HG03439 (cell line): ENCODE measurements around the gene ZBTB12.
"Not testable (repeated sequence)": the region's sequence is repeated elsewhere in the genome, so short reads cannot be mapped to it uniquely, and the experiment has no call there.

Experiments used
- ATAC-seq: cut with Tn5 transposase; IDR thresholded peaks from one replicate; pipeline ENCODE4 v1.9.1; 2021; ENCODE audit warnings: mild to moderate bottlenecking, moderate library complexity; ENCODE audit not compliant: unreplicated experiment

The ZBTB12 gene

GRCh38 chr6:31877125-31877650 is 24.7 kb downstream of the ZBTB12 start:
- no peak for ATAC-seq

GRCh38 chr6:31876357-31876756 is 25.5 kb downstream of the ZBTB12 start:
- no peak for ATAC-seq

GRCh38 chr6:31875877-31876276 is 26.0 kb downstream of the ZBTB12 start:
- ATAC-seq: no peak

GRCh38 chr6:31874836-31875572 is 26.9 kb downstream of the ZBTB12 start:
- ATAC-seq: no peak

- ATAC-seq: no peak
Measured at GRCh38 chr6:31874084-31874670, 27.7 kb downstream of the ZBTB12 start.

GRCh38 chr6:31871046-31871659 is 30.7 kb downstream of the ZBTB12 start:
- ATAC-seq: no peak

- no peak for ATAC-seq
Measured at GRCh38 chr6:31870385-31870921, 31.4 kb downstream of the ZBTB12 start.

- no peak for ATAC-seq
Measured at GRCh38 chr6:31869343-31869742, 32.5 kb downstream of the ZBTB12 start.

GRCh38 chr6:31868658-31868971 is 33.3 kb downstream of the ZBTB12 start:
- not testable (repeated sequence) for ATAC-seq

- ATAC-seq: no peak
Measured at GRCh38 chr6:31865205-31866118, 36.4 kb downstream of the ZBTB12 start.

GRCh38 chr6:31864818-31865204 is 37.1 kb downstream of the ZBTB12 start:
- ATAC-seq: no peak

GRCh38 chr6:31864123-31864562 is 37.7 kb downstream of the ZBTB12 start:
- not testable (repeated sequence) for ATAC-seq

- ATAC-seq: peak; percentile 91
Measured at GRCh38 chr6:31862344-31863235, 39.3 kb downstream of the ZBTB12 start, which contains the start of gene NEU1. TSS of gene NEU1 (minus strand) at chr6:31862821. CDS start at chr6:31862776, 45 bp downstream.

GRCh38 chr6:31861919-31862343 is 40.0 kb downstream of the ZBTB12 start:
- no peak for ATAC-seq

- no peak for ATAC-seq
Measured at GRCh38 chr6:31861150-31861549, 40.7 kb downstream of the ZBTB12 start.

- no peak for ATAC-seq
Measured at GRCh38 chr6:31860349-31860748, 41.5 kb downstream of the ZBTB12 start.

- ATAC-seq: no peak
Measured at GRCh38 chr6:31859923-31860322, 42.0 kb downstream of the ZBTB12 start.

GRCh38 chr6:31858707-31859106 is 43.2 kb downstream of the ZBTB12 start:
- no peak for ATAC-seq

GRCh38 chr6:31857774-31858173 is 44.1 kb downstream of the ZBTB12 start:
- ATAC-seq: not testable (repeated sequence)
